H1 (cell line): ENCODE data around the gene ASB4. TPM values are rescaled to one million over a fixed set of nuclear protein-coding genes. Genes with fewer than 3 reads are reported as not detected.

Experiments used
- CTCF ChIA-PET: fragments of 300-600 bp; sonication (Branson Sonifier 250); formaldehyde crosslinking; loops from one replicate; lab custom pipeline; 2021; ENCODE audit not compliant: partially characterized antibody; lab: Charles Lee
- POLR2A ChIA-PET: fragments of 300-600 bp; sonication (Branson Sonifier 250); formaldehyde crosslinking; loops from one replicate; lab custom pipeline; 2021; ENCODE audit warnings: inconsistent platforms; ENCODE audit not compliant: partially characterized antibody; lab: Charles Lee
- DNase-seq, 2 experiments: peaks; one replicate each; pipeline versions ENCODE4 v3.0.0 to v3.0.0-alpha.2; 2010 to 2022; ENCODE audit warnings: low spot score in 2 of 2, low read depth in 1 of 2, mixed read lengths in 1 of 2
- FAIRE-seq: peaks from 2 replicates; lab custom pipeline; 2011; peaks lifted over from hg19 to GRCh38; lab: Jason Lieb, UNC
- H2AFZ ChIP-seq: 2 replicates; pipeline ENCODE4 v1.8.1; 2012; ENCODE audit warnings: low read length, inconsistent platforms
- H2AK5ac ChIP-seq: 2 replicates; pipeline ENCODE4 v1.6.1; 2013; ENCODE audit warnings: low read depth, low read length
- H2BK120ac ChIP-seq: replicated peaks from 2 replicates; pipeline ENCODE3; 2013; ENCODE audit warnings: low read depth, low read length, inconsistent platforms
- H2BK12ac ChIP-seq: 2 replicates; pipeline ENCODE4 v1.6.1; 2013; ENCODE audit warnings: low read depth, low read length
- H2BK15ac ChIP-seq: 2 replicates; pipeline ENCODE4 v1.6.1; 2013; ENCODE audit warnings: low read length
- H2BK20ac ChIP-seq: 2 replicates; pipeline ENCODE4 v1.6.1; 2013; ENCODE audit warnings: low read length
- H2BK5ac ChIP-seq: 2 replicates; pipeline ENCODE4 v1.6.1; 2013; ENCODE audit warnings: low read depth, low read length
- H3K14ac ChIP-seq: 2 replicates; pipeline ENCODE4 v1.6.1; 2013; ENCODE audit warnings: inconsistent platforms; ENCODE audit not compliant: insufficient read length
- H3K18ac ChIP-seq: 2 replicates; pipeline ENCODE4 v1.6.1; 2013; ENCODE audit warnings: low read length; ENCODE audit errors: extremely low read depth
- H3K23ac ChIP-seq: 2 replicates; pipeline ENCODE4 v1.6.1; 2013; ENCODE audit warnings: inconsistent platforms; ENCODE audit not compliant: insufficient read length
- H3K23me2 ChIP-seq: 2 replicates; pipeline ENCODE4 v1.6.1; 2013; ENCODE audit warnings: low read depth, low read length
- H3K27ac ChIP-seq: 2 replicates; pipeline ENCODE4 v1.6.1; 2011; ENCODE audit warnings: low read depth, low read length, inconsistent platforms
- H3K27me3 ChIP-seq, 4 experiments: replicated peaks in 1 of 4; 1 replicate in 1 of 4; 2 replicates in 3 of 4; pipeline versions ENCODE4 v1.6.1 to v1.8.1; 2011 to 2013; ENCODE audit warnings: low read length in 3 of 4, mild to moderate bottlenecking in 3 of 4, inconsistent platforms in 2 of 4, mixed read lengths in 2 of 4, moderate library complexity in 1 of 4; ENCODE audit not compliant: control insufficient read depth in 3 of 4, insufficient read depth in 3 of 4; ENCODE audit errors: extremely low read depth in 1 of 4
- H3K36me3 ChIP-seq, 4 experiments: 2 replicates each; pipeline versions ENCODE4 v1.6.1 to v1.8.1; 2011 to 2013; ENCODE audit warnings: mild to moderate bottlenecking in 4 of 4, low read length in 3 of 4, moderate library complexity in 2 of 4, control low read depth in 1 of 4, inconsistent platforms in 1 of 4; ENCODE audit not compliant: insufficient read depth in 4 of 4, control insufficient read depth in 2 of 4
- H3K4ac ChIP-seq: replicated peaks from 2 replicates; pipeline ENCODE3; 2013; ENCODE audit warnings: low read length, low read depth, mixed read lengths, inconsistent platforms; ENCODE audit not compliant: insufficient read length
- H3K4me1 ChIP-seq, 4 experiments: replicated peaks in 1 of 4; 1 replicate in 1 of 4; 2 replicates in 3 of 4; pipeline versions ENCODE4 v1.6.1 to v1.8.1; 2011 to 2013; ENCODE audit warnings: low read length in 3 of 4, inconsistent platforms in 2 of 4, mixed read lengths in 1 of 4; ENCODE audit not compliant: insufficient read depth in 4 of 4, control insufficient read depth in 3 of 4
- H3K4me2 ChIP-seq, 2 experiments: 2 replicates each; pipeline versions ENCODE4 v1.6.1 to v1.8.1; 2011 to 2013; ENCODE audit warnings: low read depth in 2 of 2, low read length in 2 of 2, control low read depth in 1 of 2, inconsistent platforms in 1 of 2, mild to moderate bottlenecking in 1 of 2; ENCODE audit not compliant: insufficient read depth in 1 of 2
- H3K4me3 ChIP-seq, 4 experiments: fragments of 200-600, 300-600 bp in 1 of 4; sonication (generic), shearing (Covaris generic), sonication (Bioruptor Twin) in 1 of 4; 2 replicates each; pipeline versions ENCODE4 v1.5.1 to v1.8.1; 2011 to 2016; ENCODE audit warnings: low read length in 4 of 4, low read depth in 3 of 4, control low read depth in 2 of 4, inconsistent platforms in 2 of 4, mild to moderate bottlenecking in 2 of 4, mixed read lengths in 1 of 4, moderate library complexity in 1 of 4; ENCODE audit not compliant: insufficient read depth in 2 of 4; ENCODE audit errors: extremely low read depth in 1 of 4
- H3K56ac ChIP-seq: replicated peaks from 2 replicates; pipeline ENCODE3; 2013; ENCODE audit warnings: low read depth, mild to moderate bottlenecking, mixed read lengths, low read length, inconsistent platforms; ENCODE audit not compliant: insufficient read length
- H3K79me1 ChIP-seq: 2 replicates; pipeline ENCODE4 v1.6.1; 2013; ENCODE audit warnings: low read depth, low read length, control low read depth
- H3K79me2 ChIP-seq, 2 experiments: 2 replicates each; pipeline versions ENCODE4 v1.6.1 to v1.8.1; 2012 to 2013; ENCODE audit warnings: low read length in 2 of 2, mild to moderate bottlenecking in 2 of 2, inconsistent platforms in 1 of 2; ENCODE audit not compliant: insufficient read depth in 2 of 2, control insufficient read depth in 1 of 2
- H3K9ac ChIP-seq, 4 experiments: replicated peaks in 1 of 4; 1 replicate in 1 of 4; 2 replicates in 3 of 4; pipeline versions ENCODE4 v1.6.1 to v1.8.1; 2011 to 2013; ENCODE audit warnings: low read depth in 3 of 4, low read length in 3 of 4, control low read depth in 2 of 4, mild to moderate bottlenecking in 2 of 4, moderate library complexity in 2 of 4, inconsistent platforms in 1 of 4; ENCODE audit errors: extremely low read depth in 1 of 4
- H3K9me3 ChIP-seq, 2 experiments: 2 replicates each; pipeline versions ENCODE4 v1.6.1 to v1.8.1; 2012 to 2013; ENCODE audit warnings: mild to moderate bottlenecking in 2 of 2, moderate library complexity in 2 of 2, control low read depth in 1 of 2, inconsistent platforms in 1 of 2, low read depth in 1 of 2, low read length in 1 of 2, mixed read lengths in 1 of 2; ENCODE audit not compliant: insufficient read depth in 2 of 2
- H4K20me1 ChIP-seq, 2 experiments: replicated peaks in 1 of 2; 2 replicates each; pipeline versions ENCODE3 to v1.8.1; 2011 to 2013; ENCODE audit warnings: inconsistent platforms in 2 of 2, low read length in 2 of 2, mild to moderate bottlenecking in 1 of 2; ENCODE audit not compliant: insufficient read depth in 2 of 2, control insufficient read depth in 1 of 2
- H4K5ac ChIP-seq: 2 replicates; pipeline ENCODE4 v1.6.1; 2013; ENCODE audit warnings: low read length, low read depth, mixed read lengths, inconsistent platforms; ENCODE audit not compliant: insufficient read length
- H4K8ac ChIP-seq: 2 replicates; pipeline ENCODE4 v1.8.0; 2013; ENCODE audit warnings: mild to moderate bottlenecking, moderate library complexity, low read length, inconsistent platforms; ENCODE audit not compliant: insufficient read depth; ENCODE audit errors: extremely low read depth
- H4K91ac ChIP-seq: replicated peaks from 2 replicates; pipeline ENCODE3; 2013; ENCODE audit warnings: low read length, mixed read lengths, inconsistent platforms; ENCODE audit not compliant: insufficient read length
- CBX5 ChIP-seq: fragments of 300-800, 300-1000 bp; sonication (generic); IDR thresholded peaks from 2 replicates; pipeline ENCODE4 v1.7.1; 2016; ENCODE audit warnings: antibody characterized with exemption, low read length, low read depth
- CHD2 ChIP-seq: IDR thresholded peaks from 2 replicates; pipeline ENCODE4 v1.6.1; 2012; ENCODE audit warnings: low read length, improper control_type of control experiment
- CTCF ChIP-seq, 3 experiments: IDR thresholded peaks; 1 replicate in 2 of 3; 2 replicates in 1 of 3; pipeline versions ENCODE4 v1.5.1 to v1.6.1; 2011; ENCODE audit warnings: low read length in 3 of 3, mild to moderate bottlenecking in 3 of 3, inconsistent platforms in 2 of 3, low read depth in 1 of 3, moderate library complexity in 1 of 3; ENCODE audit not compliant: insufficient read depth in 1 of 3; ENCODE audit errors: control extremely low read depth in 1 of 3
- RBBP5 ChIP-seq: IDR thresholded peaks from 2 replicates; pipeline ENCODE4 v1.7.1; 2012; ENCODE audit warnings: low read depth, mild to moderate bottlenecking, inconsistent platforms, low read length, moderate library complexity, borderline replicate concordance
- WGBS, 2 experiments: shearing (Covaris generic) in 1 of 2; methylation state at CpG; one replicate each; pipeline versions ENCODE4 v1.1.6 to v1.1.7; 2013 to 2015; ENCODE audit warnings: low lambda C conversion rate in 2 of 2, mixed read lengths in 2 of 2, inconsistent platforms in 1 of 2, low coverage in 1 of 2, missing lambda C conversion rate in 1 of 2; ENCODE audit not compliant: insufficient replicate concordance in 2 of 2, insufficient coverage in 1 of 2, insufficient read length in 1 of 2; ENCODE audit errors: extremely low coverage in 1 of 2, missing lambda C conversion rate in 1 of 2; 5-methylcytosine and 5-hydroxymethylcytosine counted together
- polyA plus RNA-seq, 7 experiments: library from polyadenylated mRNA; depleted of rRNA in 3 of 7; stranded (reverse) in 5 of 7; unstranded in 2 of 7; fragments of >200 nt in 5 of 7; fragments of 200-250 nt in 2 of 7; gene quantifications; 1 replicate in 5 of 7; 2 replicates in 1 of 7; 4 replicates in 1 of 7; pipeline versions ENCODE4 v1.2.1 to v1.2.3, GENCODE V29; 2011 to 2013; ENCODE audit warnings: missing spikeins in 2 of 7, mixed read lengths in 2 of 7
- total RNA-seq: library from RNA; stranded (reverse); fragmentation: NEBNext Ultra II Directional; extraction: Animal tissue kit (Norgen Biotek cat#: 25700); gene quantifications from 2 replicates; pipeline ENCODE4 v1.2.1, GENCODE V29; 2021

ASB4 gene
- total and polyA plus RNA-seq, 2 of the 8 experiments (the other 6 are each of a cell fraction or from before 2014, with no cell fraction given), result not detected

GRCh38 chr7:95582578-95583293 lies 97.0 kb downstream of the ASB4 start:
- Histone ChIP-seq H3K23me2 (no peaks in the 10 kb centered on the region), H3K4me1 (no peaks in the 10 kb centered on the region), H3K4me3 (no peak overlapping the region), H2BK15ac (no peak overlapping the region), H4K91ac (no peak overlapping the region), H3K27me3 (no peaks in the 10 kb centered on the region), H2BK20ac (no peak overlapping the region), H3K79me1 (no peaks in the 10 kb centered on the region), H3K79me2 (no peaks in the 10 kb centered on the region), H4K5ac (no peak overlapping the region), H2AFZ (no peak overlapping the region), H3K4ac (no peak overlapping the region), H3K56ac (no peak overlapping the region), H3K23ac (no peak overlapping the region), H2BK120ac (no peak overlapping the region), H3K14ac (no peak overlapping the region), H3K27ac (no peak overlapping the region), H2BK5ac (no peak overlapping the region), H3K9me3 (no peaks in the 10 kb centered on the region), H3K36me3 (no peaks in the 10 kb centered on the region), H3K18ac (no peak overlapping the region), H3K4me2 (no peak overlapping the region), H2BK12ac (no peak overlapping the region), H4K20me1 (no peaks in the 10 kb centered on the region), H3K9ac (no peak overlapping the region), H2AK5ac (no peak overlapping the region), H4K8ac (no peak overlapping the region)
- FAIRE-seq, result no peak
- no peak for TF ChIP-seq CHD2
- no peak for TF ChIP-seq RBBP5
- TF ChIP-seq CTCF (IDR thresholded peaks at IDR 0.05; ENCODE audit: control extremely low read depth in 1 of 3, insufficient read depth in 1 of 3, low read depth in 1 of 3, low read length in 3 of 3), result no peak
- no peak for TF ChIP-seq CBX5
- no peak for DNase-seq
- 95% methylated on average over 4 of the region's 4 CpGs; no CpG with 5 or more reads in 1 of the 2 experiments for WGBS, 2 experiments
- ChIA-PET CTCF (no interaction called here), POLR2A (no interaction called here)
